T-helper 1 cell (primary cell): ENCODE measurements around the gene PRKCSH.

Experiments used
- DNase-seq, 5 donors: peaks; one replicate each; pipeline ENCODE4 v3.0.0-alpha.2; 2012 to 2020

PRKCSH gene

GRCh38 chr19:11479090-11479897 lies 43.9 kb downstream of the PRKCSH start:
- DNase-seq: no peak

- no peak for DNase-seq
These were observed 44.7 kb downstream of the PRKCSH start for GRCh38 chr19:11479898-11480714.

- no peak for DNase-seq
These were observed 45.5 kb downstream of the PRKCSH start, which contains the start of gene ELAVL3 for GRCh38 chr19:11480715-11481533. Gene ELAVL3 (minus strand): TSS chr19:11481046. CDS start chr19:11480608, 438 bp downstream.

- DNase-seq: peak in 4 of 5 donors; percentile 30 to 77 (median 42)
These were observed 46.3 kb downstream of the PRKCSH start for GRCh38 chr19:11481534-11482383.

- peak; percentile 75 to 91 (median 80) for DNase-seq
These were observed 47.1 kb downstream of the PRKCSH start for GRCh38 chr19:11482384-11483050.

- DNase-seq: no peak
These were observed 48.1 kb downstream of the PRKCSH start for GRCh38 chr19:11483366-11484111.

- no peak for DNase-seq
These were observed 49.9 kb downstream of the PRKCSH start for GRCh38 chr19:11485245-11485837.

- DNase-seq: no peak
These were observed 51.4 kb downstream of the PRKCSH start for GRCh38 chr19:11486661-11487503.

- DNase-seq: no peak
These were observed 53.9 kb downstream of the PRKCSH start for GRCh38 chr19:11489378-11489777.

GRCh38 chr19:11494634-11495285 lies 59.3 kb downstream of the PRKCSH start:
- DNase-seq: no peak

- DNase-seq: no peak
These were observed 60.0 kb downstream of the PRKCSH start for GRCh38 chr19:11495481-11495880.

GRCh38 chr19:11495885-11496284 lies 60.5 kb downstream of the PRKCSH start:
- DNase-seq: no peak

- DNase-seq: peak in 4 of 5 donors; percentile 45 to 59 (median 50)
These were observed 61.1 kb downstream of the PRKCSH start for GRCh38 chr19:11496391-11497163.

- no peak for DNase-seq
These were observed 63.8 kb downstream of the PRKCSH start for GRCh38 chr19:11499220-11499726.

- DNase-seq: no peak
These were observed 64.5 kb downstream of the PRKCSH start for GRCh38 chr19:11499890-11500420.
